Urothelium cell line (cell line): Measurements from ENCODE around the gene SLC36A1.
"Not testable (repeated sequence)": the region's sequence is repeated elsewhere in the genome, so short reads cannot be mapped to it uniquely, and the experiment has no call there.

Experiments
- DNase-seq: peaks from one replicate; pipeline ENCODE4 v3.0.0; 2011; ENCODE audit warnings: low spot score, mixed read lengths
- FAIRE-seq: peaks from 2 replicates; lab custom pipeline; 2011; peaks lifted over from hg19 to GRCh38; lab: Jason Lieb, UNC

SLC36A1 gene

DNA sequence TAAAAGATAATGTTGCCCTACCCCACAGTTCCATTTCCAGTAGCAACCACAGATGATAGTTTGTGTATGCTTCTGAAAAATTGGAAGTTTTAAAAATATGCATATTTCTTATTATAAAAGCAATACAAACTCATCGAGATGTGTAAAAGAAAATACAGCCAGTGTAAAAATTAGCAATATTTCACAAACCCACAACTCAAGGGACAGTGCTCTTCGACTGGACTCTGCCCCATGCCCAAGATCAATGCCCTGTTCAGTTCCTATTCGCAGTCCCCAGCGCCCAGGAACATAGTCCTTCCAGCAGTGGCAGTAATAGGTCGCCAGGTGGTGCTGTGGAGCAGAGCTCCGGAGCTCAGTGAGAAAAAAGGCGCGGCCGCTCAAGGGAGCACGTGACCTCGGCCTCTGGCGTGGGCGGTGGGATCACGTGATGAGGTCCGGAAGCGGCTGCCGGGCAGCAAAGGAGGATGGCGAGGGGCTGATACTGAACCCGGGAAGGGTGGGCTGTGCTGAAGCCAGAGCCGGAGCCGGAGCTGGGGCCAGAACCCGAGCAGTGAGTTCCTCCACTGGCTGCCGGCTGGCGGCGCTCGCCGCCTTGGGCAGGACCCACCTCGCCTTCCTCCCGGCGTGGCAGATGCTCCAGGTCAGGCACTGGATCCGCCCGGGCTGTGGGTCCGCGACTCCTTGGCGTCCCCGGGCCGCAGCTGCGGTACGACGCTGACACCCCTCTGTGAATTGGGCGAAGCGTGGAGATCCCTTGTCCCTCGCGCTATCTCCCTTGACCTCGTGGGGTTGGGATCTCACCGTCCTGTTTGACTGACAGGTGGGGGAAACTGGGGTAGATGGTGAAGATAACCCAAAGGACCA, at the start of gene SLC36A1:
Gene SLC36A1 (plus strand): TSS at position 430 of the 864 bp plus-strand sequence. CDS start 11,190 bp downstream, outside the sequence.
- DNase-seq (peak; percentile 96), FAIRE-seq (peak; percentile 9)

DNA sequence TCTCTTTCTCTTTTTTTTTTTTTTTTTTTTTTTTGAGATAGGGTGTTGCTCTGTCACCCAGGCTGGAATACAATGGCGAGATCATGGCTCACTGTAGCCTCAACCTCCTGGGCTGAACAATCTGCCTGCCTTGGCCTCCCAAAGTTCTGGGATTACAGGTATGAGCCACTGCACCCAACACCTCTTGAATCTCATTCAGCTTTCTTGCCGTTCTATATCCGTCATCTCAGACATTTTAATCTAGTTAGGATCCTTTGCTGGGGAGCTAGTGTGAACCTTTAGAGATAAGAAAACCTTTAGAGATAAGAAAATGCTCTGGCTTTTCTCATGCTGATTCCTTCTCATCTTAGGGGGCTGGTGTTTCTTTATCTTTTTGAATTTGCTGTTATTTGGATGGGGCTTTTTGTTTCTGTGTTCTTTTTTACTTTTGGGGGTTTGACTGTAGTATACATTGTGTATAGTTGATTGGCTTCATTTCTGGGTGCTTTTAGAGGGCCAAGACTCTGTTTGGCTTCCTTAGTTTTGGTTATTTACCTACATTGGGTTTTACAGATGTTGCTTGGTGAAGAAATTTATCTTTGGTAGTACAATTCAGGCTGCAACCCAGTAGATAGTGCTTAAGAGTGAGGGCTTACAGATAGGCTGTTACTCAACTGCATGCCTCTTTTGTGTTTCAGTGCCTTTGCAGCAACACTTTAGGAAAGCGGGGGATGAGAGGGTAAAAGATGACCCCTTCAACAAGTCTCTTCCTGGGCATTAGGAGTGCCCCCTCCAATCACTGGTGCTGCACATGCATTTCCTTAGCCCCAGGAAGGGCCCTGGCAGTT, 41.9 kb upstream of the SLC36A1 start:
- DNase-seq: no peak
- FAIRE-seq: no peak

- FAIRE-seq (no peak), DNase-seq (peak; percentile 29)
Observed at GRCh38 chr5:151406322-151406947, 41.0 kb upstream of the SLC36A1 start.

- DNase-seq (no peak), FAIRE-seq (no peak)
Observed at GRCh38 chr5:151408591-151409230, 38.7 kb upstream of the SLC36A1 start.

- FAIRE-seq (no peak), DNase-seq (no peak)
Observed at GRCh38 chr5:151413800-151414199, 33.6 kb upstream of the SLC36A1 start.

DNA sequence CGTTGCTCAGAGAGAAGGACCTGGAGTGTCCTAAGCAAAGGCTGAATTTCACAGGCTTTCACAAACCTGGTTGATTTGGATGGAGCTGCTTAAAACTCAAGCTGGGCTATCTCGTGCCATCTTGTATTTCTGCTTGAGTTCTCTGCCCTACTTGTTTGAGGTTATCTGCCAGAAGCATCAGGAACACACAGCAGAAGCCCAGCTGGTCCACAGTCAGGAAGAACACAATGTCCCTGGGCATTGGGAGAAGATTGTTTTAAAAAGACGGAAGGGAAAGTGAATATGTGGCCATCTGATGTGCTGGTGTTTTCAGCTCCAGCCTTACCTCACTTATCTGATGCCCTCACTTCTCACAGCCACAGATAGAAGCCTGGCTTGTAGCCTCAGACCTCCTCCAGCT, 32.9 kb upstream of the SLC36A1 start:
- DNase-seq (no peak), FAIRE-seq (no peak)

- no peak for FAIRE-seq
Observed at GRCh38 chr5:151417712-151418111, 29.7 kb upstream of the SLC36A1 start.

GRCh38 chr5:151420127-151420526, 27.3 kb upstream of the SLC36A1 start:
- no peak for FAIRE-seq
- no peak for DNase-seq

More at GRCh38 chr5:151417712-151418111, 29.7 kb upstream of the SLC36A1 start:
- no peak for DNase-seq

DNA sequence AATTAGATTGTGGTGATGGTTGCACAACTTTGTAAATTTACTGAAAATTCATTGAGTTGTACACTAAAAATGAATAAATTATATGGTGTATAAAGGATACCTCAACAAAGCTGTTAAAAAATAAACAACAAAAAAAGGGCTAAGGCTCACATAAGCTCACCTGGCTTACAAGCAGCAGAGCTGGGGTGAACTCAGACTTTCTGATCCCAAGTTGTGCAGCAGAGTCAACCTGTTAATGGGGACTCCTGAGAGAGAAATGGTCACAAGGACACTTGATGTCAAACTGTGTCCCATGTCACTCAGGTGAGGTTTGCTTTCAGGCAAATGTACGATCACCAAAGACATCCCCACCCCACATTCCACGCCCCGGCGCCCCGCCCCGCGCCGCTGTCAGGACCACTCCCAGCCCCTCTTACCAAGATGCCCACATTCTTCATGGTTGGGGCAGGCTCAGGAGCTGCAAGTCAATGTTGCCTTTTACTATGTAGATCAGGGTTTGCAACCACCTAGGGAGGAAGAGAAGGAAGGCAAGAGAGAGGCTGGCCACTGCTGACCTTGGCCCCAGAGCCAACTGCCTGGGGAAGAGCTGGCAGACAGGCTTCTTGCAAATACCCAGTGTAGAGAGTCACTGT, 22.4 kb upstream of the SLC36A1 start:
- FAIRE-seq: no peak
- no peak for DNase-seq

- not testable (repeated sequence) for FAIRE-seq
Observed at GRCh38 chr5:151426347-151426746, 21.1 kb upstream of the SLC36A1 start.

GRCh38 chr5:151427258-151427657, 20.1 kb upstream of the SLC36A1 start:
- DNase-seq (no peak), FAIRE-seq (no peak)

More at GRCh38 chr5:151426347-151426746, 21.1 kb upstream of the SLC36A1 start:
- DNase-seq: not testable (repeated sequence)

- DNase-seq (no peak), FAIRE-seq (no peak)
Observed at GRCh38 chr5:151430731-151431130, 16.7 kb upstream of the SLC36A1 start.

- no peak for FAIRE-seq
Observed at GRCh38 chr5:151431666-151432065, 15.7 kb upstream of the SLC36A1 start.

GRCh38 chr5:151432210-151432609, 15.2 kb upstream of the SLC36A1 start:
- no peak for FAIRE-seq

More at GRCh38 chr5:151431666-151432065, 15.7 kb upstream of the SLC36A1 start:
- no peak for DNase-seq

GRCh38 chr5:151434570-151435237, 12.7 kb upstream of the SLC36A1 start:
- no peak for FAIRE-seq
- DNase-seq: no peak

More at GRCh38 chr5:151432210-151432609, 15.2 kb upstream of the SLC36A1 start:
- no peak for DNase-seq

GRCh38 chr5:151448038-151448985, 909 bp downstream of the SLC36A1 start:
- DNase-seq (peak; percentile 41), FAIRE-seq (no peak)

- DNase-seq: no peak
- no peak for FAIRE-seq
Observed at GRCh38 chr5:151449297-151449696, 1.9 kb downstream of the SLC36A1 start.

DNA sequence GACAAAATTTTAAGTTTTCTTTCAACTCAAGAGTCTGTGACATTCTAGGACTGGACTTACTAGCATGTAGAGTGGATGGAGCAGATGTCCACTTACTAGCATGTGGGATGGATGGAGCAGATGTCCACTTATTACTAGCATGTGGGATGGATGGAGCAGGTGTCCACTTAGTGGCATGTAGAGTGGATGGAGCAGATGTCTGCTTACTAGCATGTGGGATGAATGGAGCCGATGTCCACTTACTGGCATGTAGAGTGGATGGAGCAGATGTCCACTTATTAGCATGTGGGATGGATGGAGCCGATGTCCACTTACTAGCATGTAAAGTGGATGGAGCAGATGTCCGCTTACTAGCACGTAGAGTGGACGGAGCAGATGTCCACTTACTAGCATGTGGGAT, 2.4 kb downstream of the SLC36A1 start:
- peak; percentile 32 for FAIRE-seq

More for the DNA sequence above, 2.4 kb downstream of the SLC36A1 start:
- DNase-seq: no peak
